Kidney epithelial cell (primary cell): ENCODE results near the gene TMEFF1. TPM values are rescaled to one million over a fixed set of nuclear protein-coding genes. Genes with fewer than 3 reads are reported as not detected.
"Not testable (repeated sequence)": the region's sequence is repeated elsewhere in the genome, so short reads cannot be mapped to it uniquely, and the experiment has no call there.

ENCODE experiments used
- DNase-seq: peaks from one replicate; pipeline ENCODE4 v3.0.0-alpha.2; 2010; ENCODE audit warnings: low read depth
- H3K27me3 ChIP-seq: 2 replicates; pipeline ENCODE4 v1.6.0; 2011; ENCODE audit warnings: low read length; ENCODE audit not compliant: control insufficient read depth, insufficient read depth
- H3K36me3 ChIP-seq: 2 replicates; pipeline ENCODE4 v1.5.1; 2011; ENCODE audit warnings: low read length; ENCODE audit not compliant: control insufficient read depth, insufficient read depth
- H3K4me3 ChIP-seq: 2 replicates; pipeline ENCODE4 v1.5.1; 2011; ENCODE audit warnings: low read depth, mild to moderate bottlenecking, control low read depth, low read length
- total RNA-seq: library from RNA; depleted of rRNA; stranded (reverse); fragments of >200 nt; gene quantifications from 2 replicates; pipeline ENCODE4 v1.2.3, GENCODE V29; 2015
- TF ChIP-seq, protein P1 (sequence below): IDR thresholded peaks from 2 replicates; pipeline ENCODE4 v1.5.1; 2011; ENCODE audit warnings: mild to moderate bottlenecking, moderate library complexity, low read length, control low read depth, inconsistent platforms; ENCODE audit not compliant: insufficient read depth, poor library complexity, severe bottlenecking

The TMEFF1 gene
- total RNA-seq, 1 donor from 2014 or later = 23.4 TPM

DNA sequence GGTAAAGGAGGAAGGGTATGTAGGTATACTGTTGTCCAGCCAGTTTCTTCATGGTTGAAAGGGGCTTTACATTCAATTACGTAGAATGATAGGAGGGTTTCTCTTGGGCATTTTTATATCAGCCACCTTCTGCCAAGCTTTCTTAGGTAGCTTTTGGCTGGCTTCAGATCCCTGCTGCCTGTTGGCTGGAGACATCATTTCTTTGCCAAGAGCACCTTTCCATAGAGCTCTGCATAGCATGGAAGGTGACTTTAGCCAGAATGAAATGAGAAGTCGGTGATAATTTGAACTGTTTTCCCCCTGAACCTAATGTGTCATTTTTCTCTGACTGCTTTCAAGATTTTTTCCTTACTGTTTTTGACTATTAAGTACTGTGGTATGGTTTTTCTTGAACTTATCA, 26.9 kb downstream of the TMEFF1 start:
- Histone ChIP-seq H3K27me3 (no peaks in the 10 kb centered on the region), H3K4me3 (no peak overlapping the region), H3K36me3 (no peaks in the 10 kb centered on the region)
- DNase-seq = no peak
- TF ChIP-seq, protein P1, sequence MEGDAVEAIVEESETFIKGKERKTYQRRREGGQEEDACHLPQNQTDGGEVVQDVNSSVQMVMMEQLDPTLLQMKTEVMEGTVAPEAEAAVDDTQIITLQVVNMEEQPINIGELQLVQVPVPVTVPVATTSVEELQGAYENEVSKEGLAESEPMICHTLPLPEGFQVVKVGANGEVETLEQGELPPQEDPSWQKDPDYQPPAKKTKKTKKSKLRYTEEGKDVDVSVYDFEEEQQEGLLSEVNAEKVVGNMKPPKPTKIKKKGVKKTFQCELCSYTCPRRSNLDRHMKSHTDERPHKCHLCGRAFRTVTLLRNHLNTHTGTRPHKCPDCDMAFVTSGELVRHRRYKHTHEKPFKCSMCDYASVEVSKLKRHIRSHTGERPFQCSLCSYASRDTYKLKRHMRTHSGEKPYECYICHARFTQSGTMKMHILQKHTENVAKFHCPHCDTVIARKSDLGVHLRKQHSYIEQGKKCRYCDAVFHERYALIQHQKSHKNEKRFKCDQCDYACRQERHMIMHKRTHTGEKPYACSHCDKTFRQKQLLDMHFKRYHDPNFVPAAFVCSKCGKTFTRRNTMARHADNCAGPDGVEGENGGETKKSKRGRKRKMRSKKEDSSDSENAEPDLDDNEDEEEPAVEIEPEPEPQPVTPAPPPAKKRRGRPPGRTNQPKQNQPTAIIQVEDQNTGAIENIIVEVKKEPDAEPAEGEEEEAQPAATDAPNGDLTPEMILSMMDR = no peak

DNA sequence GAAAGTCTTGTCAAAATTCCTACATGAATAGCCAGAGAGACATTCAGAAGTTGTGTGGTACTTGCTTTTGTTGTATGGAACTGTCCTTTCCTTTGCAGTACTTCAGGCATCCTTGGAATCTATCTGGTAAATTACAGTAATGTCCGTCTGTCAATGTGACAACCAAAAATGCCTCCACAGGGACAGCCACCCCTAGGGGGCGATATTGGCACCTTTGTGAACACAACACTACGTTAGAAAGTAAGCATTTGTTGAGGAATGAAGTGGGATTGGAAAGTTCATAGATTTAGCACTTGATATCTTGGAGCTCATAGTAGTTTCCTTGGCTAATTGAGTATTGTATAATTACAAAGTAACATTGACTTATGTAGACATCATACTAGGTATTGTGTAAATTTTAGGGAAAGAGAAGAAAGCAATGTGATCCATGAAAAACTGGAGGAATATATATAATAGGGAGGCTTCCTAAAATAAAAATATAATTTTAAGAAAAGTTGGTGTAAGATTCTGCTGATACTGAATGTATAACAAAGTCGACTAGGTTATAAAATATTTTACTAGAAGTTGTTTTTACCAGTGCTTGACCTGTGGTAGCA, 32.7 kb downstream of the TMEFF1 start:
- Histone ChIP-seq H3K36me3 (no peaks in the 10 kb centered on the region), H3K4me3 (no peak overlapping the region), H3K27me3 (no peaks in the 10 kb centered on the region)
- TF ChIP-seq, protein P1 = peak; percentile 48
- DNase-seq = no peak

DNA sequence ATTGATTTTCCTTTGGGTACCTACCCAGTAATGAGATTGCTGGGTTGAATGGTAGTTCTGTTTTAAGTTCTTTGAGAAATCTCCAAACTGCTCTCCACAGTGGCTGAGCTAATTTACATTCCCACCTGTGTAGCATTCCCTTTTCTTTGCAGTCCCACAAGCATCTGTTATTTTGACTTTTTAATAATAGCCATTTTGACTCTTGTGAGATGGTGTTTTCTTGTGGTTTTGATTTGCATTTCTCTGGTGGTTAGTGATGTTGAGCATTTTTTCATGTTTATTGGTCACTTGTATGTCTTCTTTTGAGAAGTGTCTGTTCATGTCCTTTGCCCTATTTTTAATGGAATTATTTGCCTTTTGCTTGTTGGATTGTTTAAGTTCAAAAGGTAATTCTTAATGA, 34.4 kb downstream of the TMEFF1 start:
- DNase-seq, H3K36me3 ChIP-seq, H3K27me3 ChIP-seq, H3K4me3 ChIP-seq: not testable (repeated sequence)

DNA sequence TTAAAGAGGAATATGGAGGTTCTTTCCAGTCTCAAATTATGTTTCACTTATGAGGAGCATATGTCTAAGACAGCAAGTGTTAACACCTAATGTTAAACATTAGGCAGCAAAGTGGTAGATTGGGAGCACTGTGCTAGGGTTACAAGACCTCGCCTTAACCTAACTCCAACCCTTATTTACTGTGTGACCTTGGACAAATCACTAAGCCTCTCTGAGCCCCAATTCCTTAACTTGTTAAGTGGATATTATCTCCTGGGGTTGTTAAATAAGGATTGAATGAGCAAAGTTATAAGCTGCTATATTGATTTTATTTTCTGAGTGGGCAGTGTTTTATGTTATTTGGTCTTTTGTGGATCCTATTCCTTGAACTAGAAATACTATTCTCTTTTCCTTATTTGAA, 38.3 kb downstream of the TMEFF1 start:
- H3K27me3 ChIP-seq = no peaks in the 10 kb centered on the region
- no peaks in the 10 kb centered on the region for H3K36me3 ChIP-seq
- H3K4me3 ChIP-seq = no peak overlapping the region
- TF ChIP-seq, protein P1 = no peak
- DNase-seq = no peak

DNA sequence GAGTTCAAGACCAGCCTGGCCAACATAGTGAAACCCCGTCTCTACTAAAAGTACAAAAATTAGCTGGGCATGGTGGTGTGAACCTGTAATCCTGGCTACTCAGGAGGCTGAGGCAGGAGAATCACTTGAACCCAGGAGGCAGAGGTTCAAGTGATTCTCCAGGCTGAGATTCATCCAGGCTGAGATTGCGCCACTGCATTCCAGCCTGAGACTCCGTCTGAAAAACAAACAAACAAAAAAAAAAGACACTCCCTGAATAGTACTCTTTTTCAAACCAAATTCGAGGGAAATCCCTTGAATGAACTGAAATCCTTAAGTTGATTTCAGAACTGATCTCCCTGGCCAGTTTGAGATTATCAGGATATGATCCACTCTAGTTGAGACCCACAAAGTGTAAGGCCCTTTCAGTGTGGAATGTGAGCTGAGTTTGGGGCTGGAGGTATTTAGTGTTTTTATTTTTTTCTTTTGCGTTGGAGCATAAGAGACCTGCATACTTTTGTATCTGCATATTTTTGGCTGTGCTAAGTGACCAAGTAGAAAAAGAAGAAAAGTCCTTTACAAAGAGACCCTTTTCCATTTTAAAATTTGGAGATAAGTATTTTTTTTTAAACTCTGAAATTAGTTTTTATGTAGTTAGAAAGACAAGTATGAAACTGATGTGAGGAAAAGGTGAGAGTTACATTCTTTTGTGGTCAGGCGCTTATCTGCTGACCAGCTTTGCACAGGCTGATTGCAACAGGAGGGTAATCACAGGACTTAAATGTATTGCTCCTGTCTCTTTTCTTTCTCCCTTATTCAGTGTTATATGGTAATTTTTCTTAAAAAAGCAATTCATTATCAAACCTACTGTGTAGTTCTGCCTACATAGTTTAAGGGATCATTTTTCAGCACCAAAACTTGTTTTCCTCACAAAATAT, 42.9 kb downstream of the TMEFF1 start:
- H3K4me3 ChIP-seq = no peak overlapping the region
- H3K27me3 ChIP-seq = no peaks in the 10 kb centered on the region
- no peaks in the 10 kb centered on the region for H3K36me3 ChIP-seq
- DNase-seq = no peak
- TF ChIP-seq, protein P1 = no peak

DNA sequence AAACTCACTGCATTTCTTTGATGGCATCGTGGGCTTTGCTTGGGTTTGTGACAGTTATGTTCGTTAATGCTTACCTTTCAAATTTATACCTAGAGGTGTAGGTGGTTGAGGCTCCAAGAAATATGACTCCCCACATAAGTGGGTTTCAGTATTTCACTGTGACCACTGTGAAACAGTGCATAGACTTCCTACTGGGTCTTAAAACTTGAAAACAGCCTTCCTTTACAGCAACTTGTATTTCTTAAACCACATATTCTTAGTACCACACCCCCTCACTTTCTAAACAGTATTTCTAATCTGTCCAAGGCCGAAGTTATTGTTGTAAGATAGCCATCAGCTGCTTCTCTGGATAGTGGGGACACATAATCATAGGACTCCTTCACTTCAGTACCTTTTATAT, 48.3 kb downstream of the TMEFF1 start:
- DNase-seq = no peak

More for the DNA sequence above, 48.3 kb downstream of the TMEFF1 start:
- H3K36me3 ChIP-seq = no peaks in the 10 kb centered on the region
- H3K4me3 ChIP-seq = no peak overlapping the region
- H3K27me3 ChIP-seq = no peaks in the 10 kb centered on the region
- TF ChIP-seq, protein P1 = no peak
